ENCODE results near the gene NELL1.

Gene NELL1

GRCh38 chr11:21321530-21321929 lies 652.1 kb downstream of the NELL1 start:
- H3K36me3 Mint-ChIP-seq (ENCODE audit: low read depth) = no peaks in the 10 kb centered on the region
- H3K27ac Mint-ChIP-seq = no peak overlapping the region
- H3K9me3 Mint-ChIP-seq = peaks cover 11% of the 10 kb centered on the region
- no peak overlapping the region for H3K4me3 Mint-ChIP-seq
- no peak for DNase-seq (ENCODE audit: low spot score)
- no peaks in the 10 kb centered on the region for H3K4me1 Mint-ChIP-seq (ENCODE audit: low read depth)
- H3K27me3 Mint-ChIP-seq (ENCODE audit: low read depth) = no peaks in the 10 kb centered on the region

DNA sequence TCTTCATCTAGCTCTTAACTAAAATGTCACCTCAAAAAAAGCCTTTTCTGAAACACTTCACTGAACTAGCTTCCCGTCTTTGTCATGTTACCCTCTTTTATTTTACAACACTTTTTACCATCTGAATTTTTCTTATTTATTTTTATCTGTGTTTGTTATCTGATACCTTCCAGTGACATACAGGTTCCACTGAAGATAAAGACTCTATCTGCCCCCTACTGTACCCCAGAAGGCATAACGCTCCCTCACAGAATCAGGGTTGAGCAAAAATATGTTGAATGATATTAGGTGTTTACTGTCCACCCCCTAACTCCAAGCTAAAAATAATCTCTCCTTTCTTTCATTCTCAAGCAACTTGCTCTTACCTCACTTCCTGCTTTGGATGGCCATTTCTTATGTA lies 654.2 kb downstream of the NELL1 start:
- H3K27ac Mint-ChIP-seq = no peak overlapping the region
- no peaks in the 10 kb centered on the region for H3K36me3 Mint-ChIP-seq (ENCODE audit: low read depth)
- no peaks in the 10 kb centered on the region for H3K27me3 Mint-ChIP-seq (ENCODE audit: low read depth)
- no peaks in the 10 kb centered on the region for H3K4me1 Mint-ChIP-seq (ENCODE audit: low read depth)
- no peak overlapping the region for H3K4me3 Mint-ChIP-seq
- H3K9me3 Mint-ChIP-seq = peaks cover 15% of the 10 kb centered on the region
- DNase-seq (ENCODE audit: low spot score) = no peak

GRCh38 chr11:21343204-21343603 lies 673.8 kb downstream of the NELL1 start:
- no peak for DNase-seq (ENCODE audit: low spot score)
- H3K27ac Mint-ChIP-seq = no peak overlapping the region
- no peaks in the 10 kb centered on the region for H3K36me3 Mint-ChIP-seq (ENCODE audit: low read depth)
- H3K4me3 Mint-ChIP-seq = no peak overlapping the region
- no peaks in the 10 kb centered on the region for H3K9me3 Mint-ChIP-seq
- H3K27me3 Mint-ChIP-seq (ENCODE audit: low read depth) = no peaks in the 10 kb centered on the region
- no peaks in the 10 kb centered on the region for H3K4me1 Mint-ChIP-seq (ENCODE audit: low read depth)

- no peak overlapping the region for H3K27ac Mint-ChIP-seq
- H3K27me3 Mint-ChIP-seq (ENCODE audit: low read depth) = no peaks in the 10 kb centered on the region
- no peak overlapping the region for H3K4me3 Mint-ChIP-seq
- peaks cover 6% of the 10 kb centered on the region for H3K9me3 Mint-ChIP-seq
- DNase-seq (ENCODE audit: low spot score) = no peak
- no peaks in the 10 kb centered on the region for H3K36me3 Mint-ChIP-seq (ENCODE audit: low read depth)
- H3K4me1 Mint-ChIP-seq (ENCODE audit: low read depth) = no peaks in the 10 kb centered on the region
These were observed 677.0 kb downstream of the NELL1 start for GRCh38 chr11:21346361-21346760.

GRCh38 chr11:21350613-21351012 lies 681.2 kb downstream of the NELL1 start:
- peaks cover 6% of the 10 kb centered on the region for H3K9me3 Mint-ChIP-seq
- no peaks in the 10 kb centered on the region for H3K4me1 Mint-ChIP-seq (ENCODE audit: low read depth)
- no peak for DNase-seq (ENCODE audit: low spot score)
- H3K27ac Mint-ChIP-seq = no peak overlapping the region
- no peaks in the 10 kb centered on the region for H3K36me3 Mint-ChIP-seq (ENCODE audit: low read depth)
- H3K4me3 Mint-ChIP-seq = no peak overlapping the region
- no peaks in the 10 kb centered on the region for H3K27me3 Mint-ChIP-seq (ENCODE audit: low read depth)

DNA sequence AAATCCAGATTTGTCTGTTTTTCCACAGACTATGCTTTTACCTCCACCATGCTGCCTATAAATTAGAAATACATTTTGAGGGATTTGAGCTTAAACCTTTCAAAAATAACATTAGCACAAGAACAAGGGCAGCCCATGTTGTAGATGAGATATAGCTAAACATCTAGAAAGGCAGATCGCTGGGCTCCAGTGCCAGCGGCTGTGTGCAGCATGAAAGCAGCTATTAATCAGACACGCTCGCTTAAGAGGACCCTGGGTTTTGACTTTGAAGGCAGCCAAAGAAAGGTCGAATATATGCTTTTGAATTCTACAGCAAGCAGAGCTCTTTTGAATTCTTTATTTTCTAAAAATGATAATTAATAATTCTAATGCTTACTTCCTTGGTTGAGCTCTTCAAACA lies 684.0 kb downstream of the NELL1 start:
- H3K9me3 Mint-ChIP-seq = peaks cover 10% of the 10 kb centered on the region
- no peaks in the 10 kb centered on the region for H3K27me3 Mint-ChIP-seq (ENCODE audit: low read depth)
- no peaks in the 10 kb centered on the region for H3K4me1 Mint-ChIP-seq (ENCODE audit: low read depth)
- no peak overlapping the region for H3K4me3 Mint-ChIP-seq
- no peaks in the 10 kb centered on the region for H3K36me3 Mint-ChIP-seq (ENCODE audit: low read depth)
- no peak overlapping the region for H3K27ac Mint-ChIP-seq
- no peak for DNase-seq (ENCODE audit: low spot score)

DNA sequence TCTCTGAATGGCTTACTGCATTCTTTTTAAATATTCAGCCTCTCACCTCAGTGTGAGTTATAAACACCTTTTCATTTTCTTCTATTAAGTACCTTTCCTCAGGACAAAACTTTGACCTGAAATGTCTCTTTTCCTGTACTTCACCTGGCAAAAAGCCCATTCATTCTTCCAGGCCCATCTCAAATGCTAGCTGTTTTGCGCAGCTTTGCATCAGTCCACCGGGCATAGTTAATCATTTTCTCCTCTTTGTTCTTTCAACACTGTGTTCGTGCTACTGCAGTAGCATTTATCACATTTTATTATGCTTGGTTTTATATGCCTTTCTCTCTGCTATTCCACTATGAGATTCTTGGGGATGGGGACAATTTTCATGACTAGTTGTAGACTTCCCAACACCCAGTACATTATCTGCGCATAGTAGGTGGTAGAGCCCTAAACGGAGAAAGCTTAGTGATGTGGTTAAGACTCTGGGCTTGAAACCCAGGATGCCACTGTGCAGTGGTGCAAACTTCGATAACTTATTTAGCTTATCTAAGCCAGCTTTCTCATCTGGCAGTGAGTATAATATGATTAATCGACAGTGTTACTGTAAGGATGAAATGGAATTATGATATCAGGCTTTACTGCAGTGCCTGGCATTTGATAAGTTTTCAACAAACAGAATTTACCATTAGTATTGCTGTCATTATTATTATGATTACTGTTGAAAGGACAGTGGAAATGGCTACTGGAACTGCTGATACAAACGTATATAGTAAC lies 695.7 kb downstream of the NELL1 start:
- no peak for DNase-seq (ENCODE audit: low spot score)
- Mint-ChIP-seq H3K4me3 (no peak overlapping the region), H3K27me3 (ENCODE audit: low read depth) (no peaks in the 10 kb centered on the region), H3K36me3 (ENCODE audit: low read depth) (no peaks in the 10 kb centered on the region), H3K27ac (no peak overlapping the region), H3K4me1 (ENCODE audit: low read depth) (no peaks in the 10 kb centered on the region), H3K9me3 (peaks cover 15% of the 10 kb centered on the region)

DNA sequence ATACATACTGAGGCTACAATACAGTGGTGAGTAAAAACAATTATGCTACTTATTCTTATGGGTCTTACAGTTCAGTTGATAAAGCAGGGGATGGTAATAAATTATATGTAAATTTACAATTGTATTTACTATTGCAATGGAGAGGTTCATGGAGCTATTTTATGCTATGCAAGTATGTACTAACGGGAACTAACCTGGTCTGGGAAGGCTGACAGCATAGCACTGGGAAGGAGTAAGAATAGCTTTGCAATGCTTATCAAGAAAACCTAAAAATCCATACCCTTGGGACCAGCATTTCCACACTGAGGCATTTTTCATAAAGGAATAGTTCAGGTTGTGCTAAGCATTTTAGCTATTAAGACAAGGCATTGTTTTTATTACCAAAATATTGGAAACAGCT lies 700.6 kb downstream of the NELL1 start:
- no peaks in the 10 kb centered on the region for H3K36me3 Mint-ChIP-seq (ENCODE audit: low read depth)

GRCh38 chr11:21371044-21371443 lies 701.7 kb downstream of the NELL1 start:
- Mint-ChIP-seq H3K4me3 (no peak overlapping the region), H3K36me3 (ENCODE audit: low read depth) (no peaks in the 10 kb centered on the region), H3K9me3 (peaks cover 5% of the 10 kb centered on the region), H3K4me1 (ENCODE audit: low read depth) (no peaks in the 10 kb centered on the region), H3K27me3 (ENCODE audit: low read depth) (no peaks in the 10 kb centered on the region), H3K27ac (no peak overlapping the region)
- DNase-seq (ENCODE audit: low spot score) = no peak

More for the DNA sequence above, 700.6 kb downstream of the NELL1 start:
- H3K27me3 Mint-ChIP-seq (ENCODE audit: low read depth) = no peaks in the 10 kb centered on the region
- no peak for DNase-seq (ENCODE audit: low spot score)
- H3K9me3 Mint-ChIP-seq = no peaks in the 10 kb centered on the region
- no peak overlapping the region for H3K4me3 Mint-ChIP-seq
- no peaks in the 10 kb centered on the region for H3K4me1 Mint-ChIP-seq (ENCODE audit: low read depth)
- no peak overlapping the region for H3K27ac Mint-ChIP-seq

DNA sequence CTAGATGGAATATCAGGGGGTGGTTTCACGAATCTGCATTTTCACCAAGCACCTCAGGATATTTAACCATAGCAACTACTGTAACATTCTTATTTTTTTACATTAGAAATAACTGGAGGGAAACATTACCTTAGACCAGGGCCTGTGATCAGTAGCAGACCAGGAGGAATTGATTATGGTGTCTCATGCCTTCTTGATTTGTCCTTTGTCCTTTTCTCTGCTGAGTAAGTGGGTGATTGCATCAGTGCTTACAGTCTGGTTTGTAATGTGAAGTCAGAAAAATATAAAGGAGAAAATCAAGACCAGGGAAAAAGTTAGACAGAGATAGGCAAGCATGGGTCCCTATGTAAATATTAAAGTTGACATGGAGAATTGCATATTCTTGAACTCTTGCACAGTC lies 703.3 kb downstream of the NELL1 start:
- Mint-ChIP-seq H3K27me3 (ENCODE audit: low read depth) (no peaks in the 10 kb centered on the region), H3K36me3 (ENCODE audit: low read depth) (no peaks in the 10 kb centered on the region)

DNA sequence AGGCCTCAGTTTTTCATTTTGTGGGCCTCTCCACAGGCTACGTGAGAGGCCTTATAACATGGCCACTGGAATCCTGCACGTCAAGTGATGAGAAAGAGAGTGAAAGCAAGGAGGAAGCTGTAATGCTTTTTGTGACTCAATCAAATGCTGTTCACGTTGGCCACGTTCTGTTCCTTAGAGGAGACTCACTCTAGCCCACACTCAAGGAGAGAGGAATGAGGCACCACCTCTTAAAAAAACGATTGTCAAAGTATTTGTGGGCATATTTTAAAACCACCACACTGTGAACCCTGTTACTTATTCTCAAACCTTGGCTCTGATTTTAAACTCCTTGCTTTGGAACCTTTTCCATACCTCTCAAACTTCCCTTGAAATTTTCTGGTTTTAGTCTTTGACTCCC lies 705.0 kb downstream of the NELL1 start:
- Mint-ChIP-seq H3K9me3 (peaks cover 12% of the 10 kb centered on the region), H3K4me3 (no peak overlapping the region), H3K4me1 (ENCODE audit: low read depth) (no peaks in the 10 kb centered on the region)

More for the DNA sequence above, 703.3 kb downstream of the NELL1 start:
- Mint-ChIP-seq H3K4me1 (ENCODE audit: low read depth) (no peaks in the 10 kb centered on the region), H3K9me3 (peaks cover 9% of the 10 kb centered on the region), H3K27ac (no peak overlapping the region), H3K4me3 (no peak overlapping the region)
- no peak for DNase-seq (ENCODE audit: low spot score)

GRCh38 chr11:21385669-21386440 lies 716.5 kb downstream of the NELL1 start:
- Mint-ChIP-seq H3K4me3 (no peak overlapping the region), H3K9me3 (peaks cover 18% of the 10 kb centered on the region), H3K4me1 (ENCODE audit: low read depth) (no peaks in the 10 kb centered on the region), H3K27me3 (ENCODE audit: low read depth) (no peaks in the 10 kb centered on the region), H3K27ac (no peak overlapping the region), H3K36me3 (ENCODE audit: low read depth) (no peaks in the 10 kb centered on the region)
- no peak for DNase-seq (ENCODE audit: low spot score)

More for the DNA sequence above, 705.0 kb downstream of the NELL1 start:
- Mint-ChIP-seq H3K27me3 (ENCODE audit: low read depth) (no peaks in the 10 kb centered on the region), H3K27ac (no peak overlapping the region), H3K36me3 (ENCODE audit: low read depth) (no peaks in the 10 kb centered on the region)
- no peak for DNase-seq (ENCODE audit: low spot score)

- Mint-ChIP-seq H3K4me1 (ENCODE audit: low read depth) (no peaks in the 10 kb centered on the region), H3K27me3 (ENCODE audit: low read depth) (no peaks in the 10 kb centered on the region), H3K9me3 (peaks cover 20% of the 10 kb centered on the region), H3K4me3 (no peak overlapping the region), H3K36me3 (ENCODE audit: low read depth) (no peaks in the 10 kb centered on the region), H3K27ac (no peak overlapping the region)
- DNase-seq (ENCODE audit: low spot score) = no peak
These were observed 721.0 kb downstream of the NELL1 start for GRCh38 chr11:21390430-21390829.

- no peaks in the 10 kb centered on the region for H3K4me1 Mint-ChIP-seq (ENCODE audit: low read depth)
- no peaks in the 10 kb centered on the region for H3K36me3 Mint-ChIP-seq (ENCODE audit: low read depth)
- H3K27ac Mint-ChIP-seq = no peak overlapping the region
- H3K4me3 Mint-ChIP-seq = no peak overlapping the region
- H3K9me3 Mint-ChIP-seq = peaks cover 12% of the 10 kb centered on the region
- H3K27me3 Mint-ChIP-seq (ENCODE audit: low read depth) = no peaks in the 10 kb centered on the region
- DNase-seq (ENCODE audit: low spot score) = no peak
These were observed 727.1 kb downstream of the NELL1 start for GRCh38 chr11:21396342-21397008.
